Measurements from ENCODE around the gene THRB. TPM values are rescaled to one million over a fixed set of nuclear protein-coding genes. Genes with fewer than 3 reads are reported as not detected.

Gene THRB
- total RNA-seq, 1 donor from 2014 or later = 3.1 TPM

- TF ChIP-seq CTCF (IDR thresholded peaks at IDR 0.05; ENCODE audit: insufficient read depth, low read length, poor library complexity, severe bottlenecking) = no peak
- DNase-seq (ENCODE audit: low read depth) = no peak
- H3K36me3 ChIP-seq (ENCODE audit: control insufficient read depth, insufficient read depth, low read length) = no peaks in the 10 kb centered on the region
- H3K27me3 ChIP-seq (ENCODE audit: control insufficient read depth, insufficient read depth, low read length) = no peaks in the 10 kb centered on the region
- no peak overlapping the region for H3K4me3 ChIP-seq (ENCODE audit: low read depth, low read length)
These were observed 357.3 kb downstream of the THRB start for GRCh38 chr3:24137334-24137733.

GRCh38 chr3:24136624-24137310 lies 357.9 kb downstream of the THRB start:
- TF ChIP-seq CTCF (IDR thresholded peaks at IDR 0.05; ENCODE audit: insufficient read depth, low read length, poor library complexity, severe bottlenecking) = no peak
- Histone ChIP-seq H3K36me3 (ENCODE audit: control insufficient read depth, insufficient read depth, low read length) (no peaks in the 10 kb centered on the region), H3K27me3 (ENCODE audit: control insufficient read depth, insufficient read depth, low read length) (no peaks in the 10 kb centered on the region)

GRCh38 chr3:24135280-24135679 lies 359.4 kb downstream of the THRB start:
- Histone ChIP-seq H3K27me3 (ENCODE audit: control insufficient read depth, insufficient read depth, low read length) (no peaks in the 10 kb centered on the region), H3K36me3 (ENCODE audit: control insufficient read depth, insufficient read depth, low read length) (no peaks in the 10 kb centered on the region), H3K4me3 (ENCODE audit: low read depth, low read length) (no peak overlapping the region)
- no peak for TF ChIP-seq CTCF (IDR thresholded peaks at IDR 0.05; ENCODE audit: insufficient read depth, low read length, poor library complexity, severe bottlenecking)
- DNase-seq (ENCODE audit: low read depth) = no peak

More at GRCh38 chr3:24136624-24137310, 357.9 kb downstream of the THRB start:
- no peak for DNase-seq (ENCODE audit: low read depth)
- no peak overlapping the region for H3K4me3 ChIP-seq (ENCODE audit: low read depth, low read length)

- no peak for TF ChIP-seq CTCF (IDR thresholded peaks at IDR 0.05; ENCODE audit: insufficient read depth, low read length, poor library complexity, severe bottlenecking)
- Histone ChIP-seq H3K4me3 (ENCODE audit: low read depth, low read length) (no peak overlapping the region), H3K27me3 (ENCODE audit: control insufficient read depth, insufficient read depth, low read length) (no peaks in the 10 kb centered on the region), H3K36me3 (ENCODE audit: control insufficient read depth, insufficient read depth, low read length) (no peaks in the 10 kb centered on the region)
- DNase-seq (ENCODE audit: low read depth) = no peak
These were observed 360.7 kb downstream of the THRB start for GRCh38 chr3:24133942-24134341.

GRCh38 chr3:24133436-24133835 lies 361.2 kb downstream of the THRB start:
- no peak for DNase-seq (ENCODE audit: low read depth)
- Histone ChIP-seq H3K36me3 (ENCODE audit: control insufficient read depth, insufficient read depth, low read length) (no peaks in the 10 kb centered on the region), H3K4me3 (ENCODE audit: low read depth, low read length) (no peak overlapping the region), H3K27me3 (ENCODE audit: control insufficient read depth, insufficient read depth, low read length) (no peaks in the 10 kb centered on the region)
- TF ChIP-seq CTCF (IDR thresholded peaks at IDR 0.05; ENCODE audit: insufficient read depth, low read length, poor library complexity, severe bottlenecking) = no peak

GRCh38 chr3:24129549-24129948 lies 365.1 kb downstream of the THRB start:
- no peaks in the 10 kb centered on the region for H3K36me3 ChIP-seq (ENCODE audit: control insufficient read depth, insufficient read depth, low read length)
- DNase-seq (ENCODE audit: low read depth) = no peak
- H3K27me3 ChIP-seq (ENCODE audit: control insufficient read depth, insufficient read depth, low read length) = no peaks in the 10 kb centered on the region
- TF ChIP-seq CTCF (IDR thresholded peaks at IDR 0.05; ENCODE audit: insufficient read depth, low read length, poor library complexity, severe bottlenecking) = no peak
- H3K4me3 ChIP-seq (ENCODE audit: low read depth, low read length) = no peak overlapping the region
